Measurements from ENCODE around the gene PRKAR1B. TPM values are rescaled to one million over a fixed set of nuclear protein-coding genes. Genes with fewer than 3 reads are reported as not detected.
A peak's percentile ranks its signal among the peaks of the same experiment; 100 is the strongest.

PRKAR1B gene
- polyA plus RNA-seq, 1 of the 3 experiments (the other 2 are of a cell fraction), result 63.7 TPM

GRCh38 chr7:726854-727103 lies 302 bp downstream of the PRKAR1B start (continued):
- TF ChIP-seq, protein P1, sequence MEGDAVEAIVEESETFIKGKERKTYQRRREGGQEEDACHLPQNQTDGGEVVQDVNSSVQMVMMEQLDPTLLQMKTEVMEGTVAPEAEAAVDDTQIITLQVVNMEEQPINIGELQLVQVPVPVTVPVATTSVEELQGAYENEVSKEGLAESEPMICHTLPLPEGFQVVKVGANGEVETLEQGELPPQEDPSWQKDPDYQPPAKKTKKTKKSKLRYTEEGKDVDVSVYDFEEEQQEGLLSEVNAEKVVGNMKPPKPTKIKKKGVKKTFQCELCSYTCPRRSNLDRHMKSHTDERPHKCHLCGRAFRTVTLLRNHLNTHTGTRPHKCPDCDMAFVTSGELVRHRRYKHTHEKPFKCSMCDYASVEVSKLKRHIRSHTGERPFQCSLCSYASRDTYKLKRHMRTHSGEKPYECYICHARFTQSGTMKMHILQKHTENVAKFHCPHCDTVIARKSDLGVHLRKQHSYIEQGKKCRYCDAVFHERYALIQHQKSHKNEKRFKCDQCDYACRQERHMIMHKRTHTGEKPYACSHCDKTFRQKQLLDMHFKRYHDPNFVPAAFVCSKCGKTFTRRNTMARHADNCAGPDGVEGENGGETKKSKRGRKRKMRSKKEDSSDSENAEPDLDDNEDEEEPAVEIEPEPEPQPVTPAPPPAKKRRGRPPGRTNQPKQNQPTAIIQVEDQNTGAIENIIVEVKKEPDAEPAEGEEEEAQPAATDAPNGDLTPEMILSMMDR (IDR thresholded peaks at IDR 0.05), result no peak
- TF ChIP-seq RFX5 (IDR thresholded peaks at IDR 0.05; ENCODE audit: low read length), result no peak
- no peak for TF ChIP-seq JUND (IDR thresholded peaks at IDR 0.05)
- no peak for TF ChIP-seq ZBTB33 (IDR thresholded peaks at IDR 0.05; ENCODE audit: borderline replicate concordance, low read depth)
- TF ChIP-seq MEF2A (IDR thresholded peaks at IDR 0.05; ENCODE audit: borderline replicate concordance, low read depth), result no peak
- TF ChIP-seq GABPA (IDR thresholded peaks at IDR 0.05; ENCODE audit: low read depth), result no peak
- TF ChIP-seq SMC3 (IDR thresholded peaks at IDR 0.05; ENCODE audit: low read depth, low read length), result no peak
- TF ChIP-seq, protein P2, sequence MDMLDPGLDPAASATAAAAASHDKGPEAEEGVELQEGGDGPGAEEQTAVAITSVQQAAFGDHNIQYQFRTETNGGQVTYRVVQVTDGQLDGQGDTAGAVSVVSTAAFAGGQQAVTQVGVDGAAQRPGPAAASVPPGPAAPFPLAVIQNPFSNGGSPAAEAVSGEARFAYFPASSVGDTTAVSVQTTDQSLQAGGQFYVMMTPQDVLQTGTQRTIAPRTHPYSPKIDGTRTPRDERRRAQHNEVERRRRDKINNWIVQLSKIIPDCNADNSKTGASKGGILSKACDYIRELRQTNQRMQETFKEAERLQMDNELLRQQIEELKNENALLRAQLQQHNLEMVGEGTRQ (IDR thresholded peaks at IDR 0.05; ENCODE audit: borderline replicate concordance, low read depth, low read length), result no peak

DNA sequence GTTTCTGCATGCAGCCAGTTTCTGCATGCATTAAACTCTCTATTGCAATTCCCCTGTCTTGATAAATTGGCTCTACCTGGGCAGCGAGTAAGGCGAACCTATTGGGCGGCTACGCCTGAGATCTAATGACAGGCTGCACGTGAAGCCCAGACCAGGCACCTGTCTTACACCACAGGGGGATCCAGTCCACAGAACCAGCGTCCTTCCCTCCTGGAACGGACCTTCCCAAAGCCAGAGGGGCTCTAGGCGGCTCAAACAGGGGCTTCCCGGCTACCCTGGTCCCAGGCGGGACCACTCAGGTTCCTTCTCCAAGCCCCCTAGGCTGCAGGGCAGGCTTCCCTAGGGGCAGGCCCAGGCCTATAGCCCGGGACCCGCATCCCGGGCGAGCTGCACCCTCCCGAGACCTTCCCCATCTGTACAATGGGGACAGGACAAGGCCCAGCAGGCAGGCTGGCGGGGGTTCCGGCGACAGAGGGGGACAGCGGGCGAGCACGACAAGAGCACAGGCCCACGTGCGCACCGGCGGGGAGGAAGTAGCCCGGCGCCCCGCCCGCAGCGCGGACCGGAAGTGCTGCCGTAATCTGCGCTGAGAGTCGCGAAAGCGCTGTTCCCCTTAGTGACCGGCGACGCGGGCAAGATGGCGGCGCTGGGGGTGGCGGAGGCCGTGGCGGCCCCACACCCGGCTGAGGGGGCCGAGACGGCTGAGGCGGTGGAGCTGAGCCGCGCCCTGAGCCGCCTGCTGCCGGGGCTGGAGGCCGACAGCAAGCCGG lies 812 bp downstream of the PRKAR1B start, which contains the start of gene DNAAF5:
TSS of gene DNAAF5 (plus strand) at position 616 of the 770 bp plus-strand sequence. CDS start at position 638, 22 bp downstream.
- Histone ChIP-seq H3K36me3 (replicated peaks in 1 of 2; ENCODE audit: control insufficient read depth in 1 of 2, insufficient read depth in 2 of 2, low read length in 1 of 2) (peaks cover 2 to 32% of the 10 kb centered on the region in 2 experiments), H3K79me2 (ENCODE audit: insufficient read depth) (peaks cover 50% of the 10 kb centered on the region; the same call in 1 of the 2 replicates), H3K4me2 (peak within 1 kb of the TSS; percentile 95), H3K9me2 (no peaks in the 10 kb centered on the region), H3K4me3 (ENCODE audit: low read depth in 2 of 2, low read length in 1 of 2) (peak within 1 kb of the TSS; percentile 73 to 83), H3K4me1 (ENCODE audit: control insufficient read depth in 1 of 2, insufficient read depth in 2 of 2, low read depth in 1 of 2, low read length in 1 of 2) (peaks cover 7 to 20% of the 10 kb centered on the region in 2 experiments; a peak in 3 of 4 replicates), H3K27me3 (ENCODE audit: insufficient read depth) (no peaks in the 10 kb centered on the region), H3K9ac (peak within 1 kb of the TSS; percentile 60), H4K20me1 (ENCODE audit: insufficient read depth) (no peaks in the 10 kb centered on the region), H2AFZ (ENCODE audit: low read depth) (peak within 1 kb of the TSS; percentile 86), H3K27ac (ENCODE audit: low read depth in 2 of 2, low read length in 1 of 2) (peak within 1 kb of the TSS; percentile 50 to 76), H3F3A (replicated peaks; ENCODE audit: insufficient read depth) (no peaks in the 10 kb centered on the region), H3K9me3 (no peaks in the 10 kb centered on the region)
- ChIA-PET CTCF (interaction anchor here (0.6 to 1.4 kb wide), 4 partner anchors 10 to 393 kb away, joined by 3 to 5 read pairs (median 4); no protein-coding TSS in a partner anchor), POLR2A (interaction anchor here (0.6 to 2.0 kb wide), 4 partner anchors 9 to 184 kb away, joined by 3 to 25 read pairs (median 4); no protein-coding TSS in a partner anchor)
- peak; percentile 98 for DNase-seq
- WGBS (ENCODE audit: low lambda C conversion rate), result 25% methylated on average over 12 of the region's 56 CpGs
- peak; percentile 59; the same call in 1 of the 2 replicates for TF ChIP-seq REST (IDR thresholded peaks at IDR 0.05; ENCODE audit: low read depth, low read length)
- TF ChIP-seq PBX3 (IDR thresholded peaks at IDR 0.05), result no peak
- TF ChIP-seq TCF12 (IDR thresholded peaks at IDR 0.05), result peak; percentile 34; the same call in 1 of the 2 replicates
- no peak for TF ChIP-seq NFIC (IDR thresholded peaks at IDR 0.05; ENCODE audit: borderline replicate concordance)
- TF ChIP-seq FOXM1 (IDR thresholded peaks at IDR 0.05; ENCODE audit: low read depth), result no peak
- peak; percentile 83 for TF ChIP-seq USF1 (IDR thresholded peaks at IDR 0.05; ENCODE audit: borderline replicate concordance, low read depth)
- TF ChIP-seq SIN3A (IDR thresholded peaks at IDR 0.05; ENCODE audit: borderline replicate concordance, low read depth, low read length), result peak; percentile 92; the same call in 1 of the 2 replicates
- TF ChIP-seq YY1 (IDR thresholded peaks at IDR 0.05; ENCODE audit: low read depth), result peak; percentile 96
- no peak for TF ChIP-seq TEAD4 (IDR thresholded peaks at IDR 0.05; ENCODE audit: borderline replicate concordance, insufficient read depth)
- TF ChIP-seq RAD21 (IDR thresholded peaks at IDR 0.05; ENCODE audit: low read length), result no peak
- no peak for TF ChIP-seq NRF1 (IDR thresholded peaks at IDR 0.05; ENCODE audit: low read depth, low read length)
- no peak for TF ChIP-seq RFX5 (IDR thresholded peaks at IDR 0.05; ENCODE audit: low read length)
- TF ChIP-seq, protein P2 (IDR thresholded peaks at IDR 0.05; ENCODE audit: borderline replicate concordance, low read depth, low read length), result peak; percentile 17; the same call in 1 of the 2 replicates
